HG03064 (cell line): ENCODE measurements around the gene PPP1R10.
A peak's percentile ranks its signal among the peaks of the same experiment; 100 is the strongest.

Experiments
- ATAC-seq: cut with Tn5 transposase; IDR thresholded peaks from one replicate; pipeline ENCODE4 v1.9.1; 2021; ENCODE audit warnings: low read depth; ENCODE audit not compliant: unreplicated experiment

The PPP1R10 gene

GRCh38 chr6:30562470-30563425 lies 54.3 kb downstream of the PPP1R10 start:
- ATAC-seq: no peak

GRCh38 chr6:30560930-30561329 lies 56.1 kb downstream of the PPP1R10 start:
- ATAC-seq: no peak

- no peak for ATAC-seq
Observed at GRCh38 chr6:30557683-30557981, 59.4 kb downstream of the PPP1R10 start.

- peak; percentile 49 for ATAC-seq
Observed at GRCh38 chr6:30556906-30557682, 59.9 kb downstream of the PPP1R10 start, which contains the start of gene PRR3. TSS of gene PRR3 (plus strand) at chr6:30557295. CDS start at chr6:30557345, 50 bp downstream.

DNA sequence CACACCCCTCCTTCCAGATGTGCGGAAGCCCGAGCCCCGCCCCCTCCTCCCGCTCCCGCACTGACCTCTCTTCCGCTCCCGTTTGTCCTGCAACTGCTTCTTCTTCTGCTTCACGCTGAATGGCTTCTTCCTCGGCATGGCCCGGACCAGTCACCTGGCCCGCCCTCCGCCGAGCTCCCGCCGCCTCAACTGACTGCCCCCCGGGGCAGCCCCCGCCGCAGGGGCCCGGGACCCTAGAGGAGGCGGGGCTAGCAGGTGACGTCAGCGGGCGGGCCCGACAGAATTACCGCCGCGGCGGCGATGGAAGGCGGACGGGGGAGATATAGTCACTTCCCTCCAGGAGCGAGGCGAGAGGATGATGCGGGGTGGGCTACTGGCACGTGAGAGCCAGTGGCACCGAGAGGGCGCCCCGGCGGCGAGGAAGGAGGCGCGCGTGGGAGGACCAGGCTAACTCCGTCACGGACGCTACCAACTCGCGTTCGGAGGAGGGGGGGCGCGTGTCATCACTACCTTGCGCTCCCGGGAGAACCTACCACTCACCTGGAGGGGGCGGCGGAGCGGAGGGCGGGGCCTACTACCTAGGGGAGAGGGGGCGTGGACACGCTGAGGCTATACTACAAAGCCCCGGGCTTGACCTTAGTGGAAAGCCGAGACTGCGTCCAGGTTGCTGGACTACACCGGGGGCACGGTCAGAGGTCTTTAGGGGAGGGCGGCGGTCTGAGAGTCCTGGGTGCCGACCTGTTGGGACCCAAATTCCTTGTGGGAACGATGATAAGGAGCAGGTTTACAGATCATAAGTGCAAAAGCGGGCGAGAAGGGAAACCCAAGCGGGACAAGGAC lies 60.8 kb downstream of the PPP1R10 start, which contains the start of gene GNL1:
GNL1 (minus strand) TSS at position 424 of the 840 bp plus-strand sequence; CDS start at position 138, 286 bp downstream.
- peak; percentile 77 for ATAC-seq

- peak; percentile 5 for ATAC-seq
Observed at GRCh38 chr6:30555816-30556065, 61.3 kb downstream of the PPP1R10 start.

DNA sequence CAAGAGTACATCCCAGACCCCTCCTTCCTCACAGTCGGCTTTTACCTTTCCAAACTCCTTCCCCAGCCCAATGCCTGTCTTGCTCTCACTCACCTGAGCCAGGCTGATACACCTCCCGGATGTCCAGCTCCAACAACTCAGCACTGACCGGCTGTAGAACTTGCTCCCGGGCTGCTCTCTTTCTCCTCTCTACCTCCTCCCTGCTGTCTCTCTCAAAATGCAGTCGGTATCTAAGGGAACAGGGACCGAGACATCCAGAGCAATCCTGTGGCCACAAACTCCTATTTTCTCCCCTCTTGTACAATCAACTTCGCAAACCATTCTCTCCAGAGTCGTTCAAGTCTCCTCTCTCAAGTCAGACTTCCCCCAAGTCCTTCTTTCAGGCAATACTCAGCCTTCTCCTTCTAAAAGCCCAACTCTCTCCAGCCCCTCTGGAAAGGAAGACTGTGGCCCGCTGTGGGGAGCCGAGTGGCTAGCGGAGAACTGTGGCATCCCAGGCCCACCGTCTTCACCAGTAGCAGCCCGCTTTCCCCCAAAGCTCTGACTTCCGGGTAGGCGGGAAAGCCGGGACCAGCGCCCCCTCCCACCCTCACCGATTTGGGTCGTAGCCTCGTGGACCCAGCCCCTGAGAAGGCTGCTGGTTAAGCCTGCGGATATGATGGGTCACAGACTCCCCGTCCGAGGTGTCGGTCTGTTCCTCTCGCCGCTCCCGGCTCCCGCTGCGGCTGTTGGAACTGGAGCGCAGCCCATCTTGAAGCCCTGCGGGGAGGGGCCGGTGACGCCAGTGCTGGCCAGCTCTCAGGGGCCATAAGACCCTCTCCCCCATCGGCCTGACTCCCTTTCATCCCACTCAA lies 61.9 kb downstream of the PPP1R10 start:
- ATAC-seq: no peak

DNA sequence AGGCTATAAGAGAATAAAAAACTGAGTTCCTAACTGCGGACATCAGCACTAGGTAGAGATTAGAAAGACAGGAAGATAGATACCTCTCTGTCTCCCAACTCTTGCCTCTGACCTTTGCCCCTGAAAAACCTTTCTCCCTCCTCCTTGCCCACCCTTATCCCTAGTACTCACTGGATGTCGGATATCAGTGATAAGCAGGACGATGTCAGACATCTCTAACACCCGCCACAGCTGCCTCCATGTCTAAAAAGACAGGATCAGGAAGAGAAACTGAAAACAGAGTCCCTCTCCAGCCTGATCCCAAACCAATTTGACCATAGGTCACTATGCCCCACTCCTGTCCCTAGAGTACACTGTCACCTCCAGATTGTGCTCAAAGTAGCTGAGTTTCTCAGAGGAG lies 62.6 kb downstream of the PPP1R10 start:
- no peak for ATAC-seq
